NCI-H1092 (cell line): ENCODE results near the gene ELK3.

Source experiments
- DNase-seq: peaks from one replicate; lab custom pipeline; 2025; lab: John Stamatoyannopoulos, UW

The ELK3 gene

GRCh38 chr12:96212456-96213375 lies 18.5 kb downstream of the ELK3 start:
- no peak for DNase-seq

- no peak for DNase-seq
Measured at GRCh38 chr12:96213869-96214268, 19.7 kb downstream of the ELK3 start.

DNA sequence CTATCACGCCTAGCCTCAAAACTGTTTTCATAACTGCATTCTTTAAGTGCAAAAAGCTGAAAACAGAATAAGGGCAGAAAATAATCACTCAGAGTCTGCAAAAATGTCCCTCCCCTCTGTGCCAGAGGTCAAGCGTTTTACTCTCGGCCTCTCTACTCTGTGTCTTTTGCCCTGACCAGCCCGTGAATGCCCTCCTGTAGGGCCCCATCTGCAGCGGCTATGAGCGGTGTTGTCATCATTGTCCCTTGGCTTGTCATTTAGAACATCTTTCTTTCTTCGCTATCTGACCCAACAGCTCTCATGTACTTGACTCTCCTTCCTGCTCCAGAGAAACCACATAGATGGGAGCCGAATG lies 21.7 kb downstream of the ELK3 start:
- no peak for DNase-seq

- DNase-seq = no peak
Measured at GRCh38 chr12:96218989-96219678, 25.0 kb downstream of the ELK3 start.

- no peak for DNase-seq
Measured at GRCh38 chr12:96219700-96220206, 25.6 kb downstream of the ELK3 start.

GRCh38 chr12:96220902-96221301 lies 26.7 kb downstream of the ELK3 start:
- no peak for DNase-seq

- no peak for DNase-seq
Measured at GRCh38 chr12:96221391-96221790, 27.2 kb downstream of the ELK3 start.

GRCh38 chr12:96223411-96224218 lies 29.4 kb downstream of the ELK3 start:
- no peak for DNase-seq

DNA sequence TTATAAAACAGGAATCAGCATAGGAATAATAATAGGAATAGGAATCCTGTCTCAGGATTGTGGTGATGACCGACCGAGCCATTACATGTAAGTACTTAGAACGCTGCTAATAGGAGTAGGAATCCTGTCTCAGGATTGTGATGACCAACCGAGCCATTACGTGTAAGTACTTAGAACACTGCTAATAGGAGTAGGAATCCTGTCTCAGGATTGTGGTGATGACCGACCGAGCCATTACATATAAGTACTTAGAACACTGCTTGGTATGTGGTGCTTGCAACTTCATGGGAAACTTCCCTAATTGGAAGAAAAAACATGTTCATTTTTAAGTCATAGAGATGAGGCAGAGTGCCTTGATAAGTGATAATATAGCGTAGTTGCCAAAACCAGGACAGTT lies 30.0 kb downstream of the ELK3 start:
- DNase-seq = no peak

GRCh38 chr12:96225044-96225855 lies 31.1 kb downstream of the ELK3 start:
- peak; percentile 61 for DNase-seq

DNA sequence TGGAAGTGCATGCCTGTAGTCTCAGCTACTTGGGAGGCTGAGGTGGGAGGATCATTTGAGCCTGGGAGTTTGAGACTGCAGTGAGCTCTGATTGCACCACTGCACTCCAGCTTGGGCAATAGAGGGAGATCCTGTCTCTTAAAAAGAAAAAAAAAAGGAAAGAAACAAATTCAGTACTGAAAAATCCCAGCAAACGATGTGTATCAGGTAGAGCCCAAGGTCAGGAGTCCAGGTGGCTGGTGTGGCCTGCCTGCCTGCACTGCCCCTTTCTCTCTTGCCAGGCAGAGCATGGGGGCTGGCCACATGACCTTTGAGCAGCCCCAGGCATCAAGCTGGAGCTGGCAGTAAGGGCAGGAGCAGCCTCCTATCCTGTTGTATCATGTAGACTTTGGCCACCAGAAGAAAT lies 31.8 kb downstream of the ELK3 start:
- no peak for DNase-seq

DNA sequence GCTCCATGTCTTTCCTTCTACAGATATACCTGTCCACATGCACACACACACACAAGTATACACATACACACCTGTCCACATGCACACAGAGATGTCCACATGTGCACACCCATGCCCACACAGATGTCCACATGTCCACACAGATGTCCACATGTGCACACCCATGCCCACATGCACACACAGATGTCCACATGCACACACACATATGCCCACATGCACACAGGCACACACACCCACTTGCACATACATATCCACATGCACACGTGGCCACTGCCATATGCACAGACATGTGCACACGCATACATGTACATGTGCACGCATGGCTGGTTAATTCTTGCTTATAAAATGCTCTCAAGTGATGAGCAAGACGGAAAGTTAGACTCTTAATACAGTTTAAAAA lies 32.2 kb downstream of the ELK3 start:
- DNase-seq = no peak

GRCh38 chr12:96226801-96227348 lies 32.7 kb downstream of the ELK3 start:
- DNase-seq = no peak

DNA sequence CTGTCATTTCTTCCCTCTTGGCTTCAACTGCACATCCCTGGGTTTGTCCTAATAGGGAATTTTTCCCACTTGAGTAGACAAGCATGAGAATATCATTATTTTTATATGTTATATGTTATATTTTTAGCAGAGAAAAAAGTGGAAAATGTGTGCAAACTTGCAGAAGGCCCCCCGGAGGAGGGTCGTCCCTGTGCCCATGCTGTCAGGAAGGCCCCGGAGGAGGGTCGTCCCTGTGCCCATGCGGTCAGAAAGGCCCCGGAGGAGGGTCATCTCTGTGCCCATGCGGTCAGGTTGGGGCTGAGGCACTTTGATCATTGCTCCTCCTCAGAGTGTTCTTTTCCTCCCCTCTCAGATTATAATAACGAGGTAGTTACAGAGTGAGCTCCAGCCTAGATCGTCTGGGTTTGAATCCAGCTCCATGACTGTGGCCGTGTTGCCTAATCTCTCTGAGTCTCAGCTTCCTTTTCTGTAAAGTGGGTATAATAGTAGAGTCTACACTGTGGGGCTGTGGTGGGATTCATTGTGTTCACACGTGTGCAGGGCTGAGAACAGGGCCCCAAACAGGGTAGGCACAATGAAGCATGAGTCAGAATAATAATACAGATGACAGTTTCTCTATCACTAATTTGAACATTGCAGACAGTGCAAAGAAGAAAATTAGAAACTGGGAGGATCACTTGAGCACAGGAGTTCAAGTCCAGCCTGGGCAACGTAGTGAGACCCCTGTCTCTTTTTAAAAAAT lies 33.4 kb downstream of the ELK3 start:
- DNase-seq = no peak

- no peak for DNase-seq
Measured at GRCh38 chr12:96228566-96229248, 34.5 kb downstream of the ELK3 start.

GRCh38 chr12:96230646-96231045 lies 36.5 kb downstream of the ELK3 start:
- DNase-seq = no peak

GRCh38 chr12:96233168-96233567 lies 39.0 kb downstream of the ELK3 start:
- DNase-seq = no peak

DNA sequence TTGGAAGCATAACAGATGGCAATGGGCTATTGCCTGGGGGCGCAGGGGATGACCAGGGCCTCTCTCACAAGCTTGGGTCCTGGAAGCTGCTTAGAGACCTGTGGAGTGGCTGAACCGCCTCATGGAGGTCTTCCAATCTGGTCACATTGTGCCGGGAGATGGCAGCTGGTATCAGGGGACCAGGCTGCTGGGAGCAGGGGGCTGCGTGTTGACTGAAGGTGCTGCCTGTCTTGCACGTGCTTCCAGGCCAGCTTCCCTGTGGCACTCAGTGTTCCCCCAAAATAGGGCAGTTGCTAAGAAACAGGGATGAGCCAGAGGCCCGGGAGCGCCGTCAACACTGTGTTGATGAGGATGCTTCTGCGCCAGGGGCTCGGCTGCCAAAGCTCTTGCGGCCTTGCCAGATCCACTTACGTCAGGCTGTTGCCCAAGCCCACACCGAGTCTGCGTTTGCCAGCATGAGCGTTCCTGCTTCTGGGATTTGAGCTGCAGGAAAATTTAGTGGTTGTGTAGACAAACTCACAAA lies 39.8 kb downstream of the ELK3 start:
- peak; percentile 88 for DNase-seq

DNA sequence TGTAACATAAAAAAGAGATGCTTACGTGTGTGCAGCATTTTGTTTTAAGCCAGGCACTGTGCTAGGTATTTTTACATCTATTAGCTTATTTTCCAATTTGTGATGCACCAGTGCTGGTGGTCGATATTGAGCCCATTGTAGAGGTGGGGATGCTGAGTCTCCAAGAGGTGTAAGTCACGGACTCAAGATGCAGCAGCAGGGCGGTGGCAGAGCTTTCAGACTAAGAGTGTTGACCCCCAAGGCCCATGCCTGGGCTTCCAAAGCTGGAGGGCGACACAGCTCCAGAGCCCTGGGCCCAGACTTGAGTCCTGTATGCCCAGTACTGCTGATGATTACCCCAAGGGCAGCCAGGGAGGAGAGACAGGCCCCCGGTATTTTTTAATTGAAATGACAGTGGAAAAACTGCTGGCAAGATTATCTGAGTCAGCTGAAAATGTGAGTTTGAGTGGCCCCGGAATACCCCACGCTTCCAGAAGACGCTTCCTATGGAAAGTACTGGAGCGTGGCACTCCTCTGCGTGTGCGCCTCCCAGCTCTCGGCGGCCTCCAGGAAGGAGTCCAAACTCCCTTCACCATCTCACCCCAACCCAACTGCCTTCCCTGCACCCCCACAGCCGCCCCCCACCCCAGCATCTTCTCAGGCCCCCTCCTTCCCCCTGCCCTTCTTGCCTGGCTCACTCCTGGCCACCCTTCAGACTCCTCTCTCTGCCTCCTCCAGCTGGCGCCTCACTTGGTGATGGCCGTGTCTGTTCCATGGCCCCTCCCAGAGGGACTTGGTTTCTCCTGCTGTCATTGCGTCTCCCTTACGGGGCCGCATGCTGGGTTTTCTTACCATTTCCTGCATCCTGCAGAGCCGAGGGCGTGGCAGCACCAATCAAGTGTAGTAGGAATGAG lies 40.7 kb downstream of the ELK3 start:
- no peak for DNase-seq
